CD4-positive, alpha-beta T cell treated with Interleukin-10 for 1 hour (primary cell): ENCODE results near the gene PDE6D.
A peak's percentile ranks its signal among the peaks of the same experiment; 100 is the strongest.

Source experiments
- DNase-seq: peaks from one replicate; pipeline ENCODE4 v3.0.0-alpha.2; 2020

PDE6D gene

DNA sequence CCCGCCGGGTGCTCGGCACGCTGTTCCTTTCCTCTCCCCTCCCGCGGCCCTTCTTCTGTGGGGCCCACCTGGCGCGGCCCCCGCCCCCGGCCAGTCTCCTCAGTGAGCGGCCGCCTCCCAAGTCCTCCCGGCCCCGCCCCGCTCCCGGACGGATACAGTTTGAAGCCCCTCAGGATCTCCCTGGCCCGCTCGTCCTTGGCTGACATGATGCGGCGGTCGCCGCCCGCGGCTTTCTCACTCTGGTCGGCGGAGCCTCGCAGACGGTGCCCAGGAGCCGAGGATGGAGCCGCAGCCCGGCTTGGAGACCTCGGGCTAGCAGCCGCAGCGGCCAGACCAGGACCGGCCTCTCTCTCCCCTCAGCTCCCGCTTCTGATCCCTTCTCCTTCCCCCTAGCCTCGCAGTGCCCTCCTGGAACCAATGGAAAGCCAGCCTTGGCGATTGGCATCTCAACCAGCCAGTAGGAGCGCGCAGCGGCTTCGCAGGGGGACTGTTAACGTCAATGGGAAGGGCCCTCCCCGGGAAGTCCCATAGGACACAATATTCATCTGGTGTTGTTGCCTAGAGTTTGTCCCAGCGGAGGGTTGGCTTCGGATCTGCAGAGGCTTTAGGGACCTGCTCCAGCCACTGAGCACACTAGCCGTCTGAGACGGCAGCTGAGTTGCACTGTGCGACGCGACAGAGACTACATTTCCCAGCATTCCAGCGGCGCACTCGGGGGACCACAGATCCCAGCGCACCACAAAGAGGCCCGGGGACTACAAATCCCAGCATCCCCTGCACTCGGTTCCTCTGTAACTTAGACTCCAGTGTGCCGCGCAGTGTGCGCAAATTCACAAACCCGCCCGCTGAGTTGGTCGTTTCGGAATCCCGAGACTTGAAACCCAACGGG is at the start of gene PDE6D:
TSS of gene PDE6D (minus strand) at position 374 of the 889 bp plus-strand sequence. CDS start at position 206, 168 bp downstream.
- DNase-seq = peak; percentile 97

GRCh38 chr2:231821908-231822307 is 40.8 kb upstream of the PDE6D start:
- DNase-seq = no peak

DNA sequence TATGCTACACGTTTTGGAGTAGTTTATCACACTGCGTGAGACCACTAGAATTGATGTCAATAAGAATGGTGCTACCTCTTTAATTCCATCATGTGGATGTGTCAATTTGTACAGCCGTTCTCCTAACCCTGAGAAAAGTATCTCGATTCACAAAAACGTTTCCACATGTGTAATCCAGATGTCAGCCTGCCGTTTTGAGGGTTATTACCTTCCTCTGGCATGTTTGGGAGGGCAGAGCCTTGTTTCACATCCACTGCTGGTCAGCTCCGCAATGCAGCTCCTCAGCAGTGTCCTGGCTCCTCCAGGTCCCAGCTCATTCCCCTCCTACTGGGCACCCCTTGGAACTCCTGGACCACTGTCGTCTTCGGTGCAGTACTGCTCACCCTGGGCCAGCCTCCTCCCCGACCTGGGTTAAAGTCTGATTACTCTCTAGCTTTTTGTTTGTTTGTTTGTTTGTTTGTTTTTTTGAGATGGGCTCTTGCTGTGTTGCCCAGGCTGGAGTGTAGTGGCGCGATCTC is 39.8 kb upstream of the PDE6D start:
- DNase-seq = no peak

GRCh38 chr2:231819447-231820042 is 38.5 kb upstream of the PDE6D start:
- no peak for DNase-seq

GRCh38 chr2:231816327-231817026 is 35.4 kb upstream of the PDE6D start:
- no peak for DNase-seq

DNA sequence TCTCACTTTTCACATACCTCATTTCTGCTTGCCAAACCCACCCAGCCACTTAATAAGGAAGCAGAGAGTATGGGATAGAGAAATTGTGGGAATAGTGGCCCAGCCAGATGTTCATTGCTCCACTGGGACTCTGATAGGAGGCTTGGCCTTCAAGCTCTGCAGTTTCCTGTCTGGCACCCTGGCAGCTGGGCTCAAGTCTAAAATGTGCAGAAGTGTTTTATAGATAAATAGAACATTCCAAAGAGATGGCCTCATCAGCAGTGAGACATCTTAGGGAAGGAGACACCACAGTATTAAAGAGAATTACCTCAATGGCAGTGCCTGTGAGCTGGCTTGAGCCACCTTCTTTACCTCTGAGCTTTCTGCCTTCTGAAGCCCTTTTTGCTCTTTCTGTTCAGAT is 29.8 kb upstream of the PDE6D start:
- DNase-seq = no peak

DNA sequence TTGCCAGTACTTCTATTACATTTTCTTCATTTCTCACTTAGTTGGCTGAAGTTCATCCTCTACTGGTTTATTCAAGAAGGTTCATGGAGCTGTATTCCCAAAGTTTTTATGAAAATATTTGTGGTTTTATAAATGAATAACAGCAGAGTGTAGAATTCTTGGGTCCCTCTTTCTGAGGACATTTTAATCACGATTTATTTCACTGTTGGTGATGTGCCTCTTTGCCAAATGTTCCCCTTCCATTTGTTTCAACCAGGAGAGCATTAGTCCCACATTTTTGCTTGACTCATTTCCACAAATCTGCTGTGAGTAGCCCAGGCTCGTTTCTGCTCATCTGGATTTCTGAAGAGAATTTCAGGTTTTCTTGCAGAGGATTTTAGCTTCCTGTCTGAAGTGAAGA is 25.9 kb upstream of the PDE6D start:
- no peak for DNase-seq

- DNase-seq = no peak
Observed at GRCh38 chr2:231803501-231804138, 22.5 kb upstream of the PDE6D start.

DNA sequence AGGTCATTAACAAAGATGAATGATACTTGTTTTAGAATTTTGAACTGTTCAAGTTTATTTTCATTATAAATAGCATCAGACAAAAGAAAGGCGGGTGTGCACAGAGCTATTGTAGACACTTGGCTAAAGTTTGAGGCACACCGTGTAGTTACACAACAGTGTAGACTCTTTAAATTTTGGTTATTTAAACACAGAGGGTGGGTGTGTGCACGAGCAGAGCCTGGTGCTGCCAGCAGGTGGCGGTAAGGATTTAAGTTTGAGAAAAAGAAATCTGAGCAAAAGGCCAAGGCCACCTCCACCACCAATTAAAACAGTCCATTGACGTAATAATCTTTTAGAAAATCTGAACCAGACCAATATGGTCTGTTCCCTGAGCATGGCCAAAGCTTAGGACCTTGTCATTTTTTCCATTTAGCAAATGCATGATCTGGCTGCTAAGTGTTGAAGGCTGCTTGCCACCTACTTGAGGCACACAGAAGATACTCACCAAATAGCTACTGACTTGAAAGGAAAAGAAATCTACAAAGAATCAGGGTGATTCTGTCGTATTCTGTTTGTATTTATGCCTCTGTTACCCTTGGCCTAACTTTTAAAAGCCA is 19.5 kb upstream of the PDE6D start:
- DNase-seq = peak; percentile 35

DNA sequence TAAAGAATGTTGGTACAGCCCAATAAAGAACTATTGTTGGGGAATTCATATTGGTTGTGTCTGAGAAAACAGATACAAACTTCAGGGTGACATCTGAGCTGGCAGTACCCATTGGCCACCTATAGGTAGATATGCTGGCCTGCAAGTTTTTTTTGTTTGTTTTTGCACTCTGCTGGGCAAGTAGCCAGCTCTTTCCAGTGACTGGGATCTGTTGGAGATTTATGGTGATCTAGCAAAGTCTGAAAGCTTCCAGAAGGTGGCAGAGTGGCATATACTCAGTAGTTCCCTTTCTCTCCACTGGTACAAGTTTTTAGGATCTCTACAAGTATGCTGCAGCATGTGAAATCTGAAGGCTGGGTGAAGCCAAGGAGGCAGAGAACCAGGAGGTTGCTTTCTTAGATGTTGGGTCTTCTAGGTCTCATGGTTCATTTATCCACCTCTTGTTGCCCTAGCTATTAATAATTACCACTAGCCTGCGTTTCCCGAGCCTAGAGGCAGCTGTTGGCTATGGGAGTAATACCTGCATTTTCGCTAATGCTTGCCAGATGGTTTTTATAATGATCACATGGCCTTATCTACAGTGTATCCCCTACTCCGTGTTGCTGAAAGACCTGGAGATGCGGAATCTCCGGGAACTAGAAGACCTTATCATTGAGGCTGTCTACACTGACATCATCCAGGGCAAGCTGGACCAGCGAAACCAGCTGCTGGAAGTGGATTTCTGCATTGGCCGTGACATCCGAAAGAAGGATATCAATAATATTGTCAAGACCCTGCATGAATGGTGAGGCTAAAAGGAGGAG is 14.6 kb upstream of the PDE6D start:
- DNase-seq = no peak

- no peak for DNase-seq
Observed at GRCh38 chr2:231794383-231794782, 13.3 kb upstream of the PDE6D start.

- DNase-seq = no peak
Observed at GRCh38 chr2:231791107-231791506, 10.0 kb upstream of the PDE6D start.

GRCh38 chr2:231786917-231787292 is 5.8 kb upstream of the PDE6D start:
- no peak for DNase-seq

DNA sequence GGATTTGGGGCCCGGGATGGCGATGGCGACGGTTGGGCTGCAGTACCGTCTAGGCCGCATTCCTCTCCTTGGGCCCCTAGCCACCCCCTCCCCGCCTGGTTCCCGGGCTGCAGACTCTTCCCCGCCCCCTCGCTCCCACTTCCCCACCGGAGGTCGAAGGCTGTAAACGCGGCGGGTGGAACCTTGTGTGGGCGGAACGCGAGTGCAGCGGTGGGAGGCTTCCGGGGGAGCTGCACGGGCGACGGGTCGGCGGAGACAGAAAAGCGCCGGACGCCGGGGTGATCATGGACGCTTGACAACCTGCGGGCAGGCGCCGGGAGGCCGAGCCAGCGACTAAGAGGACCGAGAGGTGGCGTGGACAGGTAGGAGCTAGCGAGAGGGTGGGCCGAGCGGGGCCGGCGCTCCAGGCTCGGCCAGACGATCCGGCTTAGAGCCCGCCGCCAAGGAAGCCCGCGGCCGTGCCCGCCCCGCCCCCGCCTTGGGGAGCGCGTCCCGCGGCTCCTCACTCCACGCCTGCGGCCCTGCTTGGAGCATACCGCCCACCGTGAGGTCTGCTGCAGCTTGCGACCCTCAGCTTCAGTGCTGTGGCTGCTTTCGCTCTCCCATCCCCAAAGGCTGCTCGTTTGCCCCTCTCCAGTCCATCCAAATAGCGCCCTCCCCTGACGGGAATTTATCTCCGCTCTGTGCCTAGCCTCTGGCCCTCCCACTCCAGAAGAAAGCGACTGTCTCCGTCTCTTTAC is 5.3 kb upstream of the PDE6D start, which contains the start of gene COPS7B:
TSS of gene COPS7B (plus strand) at position 269 of the 740 bp plus-strand sequence. CDS start 2,126 bp downstream, outside the sequence.
- DNase-seq = peak; percentile 83

DNA sequence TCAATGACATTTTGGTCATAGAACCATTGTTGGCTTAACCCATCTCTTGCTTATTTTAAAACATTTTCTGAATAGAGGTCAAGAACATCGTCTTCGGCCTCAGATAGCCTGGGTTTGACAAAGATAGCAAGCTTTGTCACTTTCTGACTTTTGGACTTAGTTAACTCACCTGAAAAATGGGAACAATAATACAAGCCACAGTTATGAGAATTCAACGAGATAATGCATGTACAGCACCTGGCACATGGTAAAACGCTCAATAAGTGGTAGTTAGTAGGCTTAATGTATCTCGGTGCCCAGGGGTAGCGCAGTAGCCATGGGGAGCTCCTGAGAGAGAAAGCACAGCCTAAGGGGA is 4.7 kb upstream of the PDE6D start:
- no peak for DNase-seq

- no peak for DNase-seq
Observed at GRCh38 chr2:231785413-231785812, 4.3 kb upstream of the PDE6D start.

- peak; percentile 50 for DNase-seq
Observed at GRCh38 chr2:231781798-231782726, 980 bp upstream of the PDE6D start.

DNA sequence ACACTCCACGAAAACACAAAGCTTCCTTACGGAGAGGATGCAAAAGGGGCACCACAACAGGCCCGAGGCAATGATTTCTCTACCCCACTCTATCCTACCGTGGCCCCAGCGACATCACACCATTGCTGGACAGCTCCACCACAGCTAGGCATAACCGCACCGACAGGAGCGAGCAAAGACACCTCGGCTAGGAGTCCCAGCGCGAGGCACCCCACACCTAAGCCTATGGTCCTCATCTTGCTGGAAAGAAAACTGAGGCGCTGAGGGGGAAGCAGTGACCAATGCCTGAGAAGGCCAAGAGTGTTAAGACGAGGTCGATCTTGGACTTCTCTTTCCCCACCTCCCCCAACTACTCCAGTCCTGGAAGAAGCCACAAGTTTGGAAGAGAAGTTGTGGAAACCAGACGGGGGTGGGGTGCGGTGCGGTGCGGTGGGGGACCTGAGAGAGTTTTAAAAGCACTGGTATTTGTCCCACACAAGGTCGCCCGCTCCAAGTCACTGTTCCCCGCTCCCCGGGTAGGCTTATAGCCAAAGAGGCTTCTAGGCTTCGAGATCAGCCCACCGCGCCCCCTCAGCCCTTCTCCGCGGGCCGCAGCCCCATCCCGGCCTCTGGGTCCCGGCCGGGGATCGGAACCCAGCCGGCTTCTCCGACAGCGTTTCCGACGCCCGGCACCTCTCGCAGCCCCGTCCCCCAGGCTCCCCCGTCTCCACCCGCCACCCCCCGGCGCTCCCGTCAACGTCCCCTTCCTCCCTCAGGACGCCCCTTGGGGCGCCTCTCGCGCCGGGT is 766 bp downstream of the PDE6D start:
- peak; percentile 3 for DNase-seq
